ENCODE results near the gene KDM4B. TPM values are rescaled to one million over a fixed set of nuclear protein-coding genes. Genes with fewer than 3 reads are reported as not detected.

KDM4B gene
- total and polyA plus RNA-seq, 9 donors = 5.2 to 62.9 (median 46.4) TPM

DNA sequence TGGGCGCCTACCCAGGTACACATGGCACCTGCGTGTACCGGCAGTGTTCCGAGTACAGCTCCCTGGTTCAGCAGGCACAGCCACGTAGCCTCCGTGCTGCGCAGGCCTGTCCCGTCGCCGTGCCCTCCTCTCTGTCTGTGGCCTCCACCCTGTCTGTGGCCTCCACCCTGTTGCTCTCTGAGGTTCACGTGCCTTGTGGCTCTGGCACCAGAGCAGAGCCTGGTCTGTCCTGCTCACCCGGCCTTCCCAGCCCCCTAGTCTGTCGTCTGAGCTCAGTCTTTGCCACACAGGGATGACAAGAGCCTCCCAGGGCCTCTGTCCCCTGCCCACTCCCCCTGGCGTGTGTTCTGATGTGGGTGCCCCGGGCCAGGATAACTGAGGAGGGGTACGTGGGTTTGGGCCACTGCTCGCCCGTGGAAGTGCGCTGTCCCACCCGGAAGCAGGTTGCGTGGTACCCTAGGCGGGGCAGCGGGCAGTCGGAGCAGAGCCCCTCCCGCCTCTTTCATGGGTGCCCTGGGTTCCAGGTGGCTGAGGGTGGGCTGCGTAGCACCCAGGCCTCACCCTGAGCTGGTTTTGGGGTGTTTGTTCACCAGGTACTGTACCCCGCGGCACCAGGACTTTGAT is 71.7 kb downstream of the KDM4B start:
- intact Hi-C loops (cut with DNase I) = loop anchor here in 2 of 4 donors (10.0 kb wide), 2 partner anchors 94 to 164 kb away; no protein-coding TSS in a partner anchor
- Histone ChIP-seq H3K9me3 (no peaks in the 10 kb centered on the region), H3K27me3 (no peaks in the 10 kb centered on the region), H3K4me1 (ENCODE audit: insufficient read depth) (peaks cover 11% of the 10 kb centered on the region), H3K36me3 (no peaks in the 10 kb centered on the region), H3K4me3 (no peak overlapping the region), H3K27ac (no peak overlapping the region)
- TF ChIP-seq EP300 (IDR thresholded peaks at IDR 0.05) (no peak), POLR2A (IDR thresholded peaks at IDR 0.05) (no peak)
- TF ChIP-seq, protein P1, sequence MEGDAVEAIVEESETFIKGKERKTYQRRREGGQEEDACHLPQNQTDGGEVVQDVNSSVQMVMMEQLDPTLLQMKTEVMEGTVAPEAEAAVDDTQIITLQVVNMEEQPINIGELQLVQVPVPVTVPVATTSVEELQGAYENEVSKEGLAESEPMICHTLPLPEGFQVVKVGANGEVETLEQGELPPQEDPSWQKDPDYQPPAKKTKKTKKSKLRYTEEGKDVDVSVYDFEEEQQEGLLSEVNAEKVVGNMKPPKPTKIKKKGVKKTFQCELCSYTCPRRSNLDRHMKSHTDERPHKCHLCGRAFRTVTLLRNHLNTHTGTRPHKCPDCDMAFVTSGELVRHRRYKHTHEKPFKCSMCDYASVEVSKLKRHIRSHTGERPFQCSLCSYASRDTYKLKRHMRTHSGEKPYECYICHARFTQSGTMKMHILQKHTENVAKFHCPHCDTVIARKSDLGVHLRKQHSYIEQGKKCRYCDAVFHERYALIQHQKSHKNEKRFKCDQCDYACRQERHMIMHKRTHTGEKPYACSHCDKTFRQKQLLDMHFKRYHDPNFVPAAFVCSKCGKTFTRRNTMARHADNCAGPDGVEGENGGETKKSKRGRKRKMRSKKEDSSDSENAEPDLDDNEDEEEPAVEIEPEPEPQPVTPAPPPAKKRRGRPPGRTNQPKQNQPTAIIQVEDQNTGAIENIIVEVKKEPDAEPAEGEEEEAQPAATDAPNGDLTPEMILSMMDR (IDR thresholded peaks at IDR 0.05) = no peak
- DNase-seq = peak in 1 of 5 donors; percentile 29
- WGBS, 3 donors = 88 to 92% (median 89%) methylated on average over 27 to 28 of the region's 28 CpGs

DNA sequence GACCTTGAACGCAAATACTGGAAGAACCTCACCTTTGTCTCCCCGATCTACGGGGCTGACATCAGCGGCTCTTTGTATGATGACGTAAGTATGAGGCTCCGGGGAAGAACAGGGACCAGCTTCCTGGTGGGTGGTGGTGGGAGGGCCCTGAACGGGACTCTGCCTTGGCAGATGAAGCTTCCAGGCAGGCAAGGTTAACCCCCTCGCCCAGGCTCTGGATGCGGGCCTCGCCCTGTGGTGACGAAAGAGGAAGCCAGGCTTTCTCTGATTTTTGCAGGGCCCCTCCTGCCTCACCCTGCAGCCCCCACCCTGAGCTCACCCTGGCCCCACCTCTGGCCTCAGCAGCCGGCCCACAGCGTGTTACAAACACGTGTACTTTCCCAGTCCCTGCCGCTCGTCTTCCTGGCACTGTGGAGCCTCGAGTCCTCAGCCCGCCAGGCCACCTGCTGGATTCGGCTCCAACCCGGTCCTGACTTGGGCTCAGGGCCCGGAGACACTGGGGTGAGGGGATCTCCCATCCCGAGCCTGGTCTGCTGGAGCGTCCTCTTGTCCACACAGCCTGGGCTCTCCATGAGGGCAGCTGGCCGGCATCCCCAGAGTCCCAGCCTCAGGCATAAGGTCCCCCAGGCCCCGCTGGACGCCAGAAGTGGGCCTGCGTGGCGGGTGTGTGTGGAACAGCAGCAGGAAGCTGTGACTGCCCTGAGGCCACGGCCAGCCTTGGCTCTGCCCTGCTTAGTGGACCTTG is 72.4 kb downstream of the KDM4B start:
- no peaks in the 10 kb centered on the region for H3K27me3 ChIP-seq
- 77 to 85% (median 78%) methylated on average over 29 of the region's 29 CpGs for WGBS, 3 donors
- no peak overlapping the region for H3K4me3 ChIP-seq
- peaks cover 4% of the 10 kb centered on the region for H3K4me1 ChIP-seq (ENCODE audit: insufficient read depth)
- no peak for DNase-seq
- H3K27ac ChIP-seq = no peak overlapping the region
- intact Hi-C loops (cut with DNase I) = loop anchor here in 2 of 4 donors (10.0 kb wide), 2 partner anchors 93 to 163 kb away; no protein-coding TSS in a partner anchor
- no peaks in the 10 kb centered on the region for H3K36me3 ChIP-seq
- H3K9me3 ChIP-seq = no peaks in the 10 kb centered on the region
- TF ChIP-seq EP300 (IDR thresholded peaks at IDR 0.05) = no peak
- TF ChIP-seq POLR2A (IDR thresholded peaks at IDR 0.05) = no peak
- TF ChIP-seq, protein P1 (IDR thresholded peaks at IDR 0.05) = no peak

DNA sequence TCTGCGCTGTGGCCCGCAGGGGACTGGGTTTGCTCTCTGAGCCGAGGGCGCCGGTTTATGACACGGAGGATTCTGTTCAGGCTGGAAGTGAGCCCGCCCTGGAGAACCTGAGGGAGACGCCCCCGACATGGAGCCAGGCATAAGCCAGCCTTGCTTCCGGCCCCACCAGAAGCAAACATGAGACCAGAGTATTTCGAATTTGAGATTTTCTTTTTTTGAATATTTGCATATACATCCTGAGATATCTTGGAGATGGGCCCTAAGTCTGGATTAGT is 72.9 kb downstream of the KDM4B start:
- WGBS, 3 donors = 82 to 88% (median 84%) methylated on average over 11 of the region's 11 CpGs
- intact Hi-C loops (cut with DNase I) = loop anchor here in 2 of 4 donors (10.0 kb wide), 2 partner anchors 93 to 163 kb away; no protein-coding TSS in a partner anchor
- Histone ChIP-seq H3K4me3 (no peak overlapping the region), H3K9me3 (no peaks in the 10 kb centered on the region), H3K4me1 (ENCODE audit: insufficient read depth) (peaks cover under 1% of the 10 kb centered on the region), H3K36me3 (no peaks in the 10 kb centered on the region), H3K27me3 (no peaks in the 10 kb centered on the region), H3K27ac (no peak overlapping the region)
- no peak for DNase-seq
- TF ChIP-seq, protein P1 (IDR thresholded peaks at IDR 0.05) = no peak
- TF ChIP-seq POLR2A (IDR thresholded peaks at IDR 0.05) = no peak
- TF ChIP-seq EP300 (IDR thresholded peaks at IDR 0.05) = no peak

DNA sequence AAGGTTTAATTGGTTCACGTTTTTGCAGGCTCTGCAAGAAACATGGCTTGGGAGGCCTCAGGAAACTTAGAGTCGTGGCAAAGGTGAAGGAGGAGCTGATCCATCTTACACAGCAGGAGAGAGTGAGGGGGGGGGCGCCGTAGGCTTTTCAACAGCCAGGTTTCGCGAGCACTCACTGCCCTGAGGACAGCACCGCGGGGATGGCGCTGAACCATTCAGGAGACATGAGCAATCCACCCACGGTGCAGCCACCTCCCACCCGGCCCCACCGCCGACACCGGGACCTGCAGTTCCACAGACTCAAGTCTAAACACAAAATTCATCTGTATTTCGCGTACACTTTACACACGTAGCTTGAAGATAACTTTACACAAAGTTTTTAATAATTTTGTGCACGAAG is 73.6 kb downstream of the KDM4B start:
- intact Hi-C loops (cut with DNase I) = loop anchor here in 2 of 4 donors (10.0 kb wide), 2 partner anchors 92 to 162 kb away; no protein-coding TSS in a partner anchor
- 76 to 80% (median 77%) methylated on average over 18 of the region's 18 CpGs for WGBS, 3 donors

More for the DNA sequence above, 73.6 kb downstream of the KDM4B start:
- Histone ChIP-seq H3K4me3 (no peak overlapping the region), H3K27ac (no peak overlapping the region), H3K9me3 (no peaks in the 10 kb centered on the region), H3K27me3 (no peaks in the 10 kb centered on the region), H3K4me1 (ENCODE audit: insufficient read depth) (no peaks in the 10 kb centered on the region), H3K36me3 (no peaks in the 10 kb centered on the region)
- DNase-seq = no peak
- TF ChIP-seq, protein P1 (IDR thresholded peaks at IDR 0.05) = no peak
- TF ChIP-seq EP300 (IDR thresholded peaks at IDR 0.05) (no peak), POLR2A (IDR thresholded peaks at IDR 0.05) (no peak)
